A549 (cell line): Measurements from ENCODE around the gene RASL11B.

Experiments used
- CHD2 ChIP-seq: fragments of 150-350 bp; IDR thresholded peaks from 2 replicates; pipeline ENCODE4 v1.6.1; 2014; ENCODE audit warnings: low read length; ENCODE audit not compliant: partially characterized antibody
- CTCF ChIP-seq: fragments of >200 bp; sonication (Bioruptor Twin); formaldehyde crosslinking; IDR thresholded peaks from 3 replicates; pipeline ENCODE4 v1.5.1; 2016
- E2F6 ChIP-seq: IDR thresholded peaks from 2 replicates; pipeline ENCODE4 v1.6.1; 2012; ENCODE audit warnings: low read depth, borderline replicate concordance
- EP300 ChIP-seq, 2 experiments: fragments of >200 bp; sonication (Bioruptor Twin); formaldehyde crosslinking; IDR thresholded peaks; 2 replicates in 1 of 2; 3 replicates in 1 of 2; pipeline ENCODE4 v1.6.1; 2016 to 2017
- HMGXB4 ChIP-seq: fragments of 250-450 bp; sonication (Bioruptor Pico); IDR thresholded peaks from 2 replicates; pipeline ENCODE4 v1.5.0; 2021; ENCODE audit warnings: mild to moderate bottlenecking, moderate library complexity, borderline replicate concordance
- JUNB ChIP-seq: fragments of >200 bp; sonication (Bioruptor Twin); formaldehyde crosslinking; IDR thresholded peaks from 2 replicates; pipeline ENCODE4 v1.6.1; 2016
- KDM5A ChIP-seq: fragments of 200-600 bp; sonication (generic); IDR thresholded peaks from 2 replicates; pipeline ENCODE4 v1.6.1; 2016; ENCODE audit warnings: antibody characterized with exemption, mild to moderate bottlenecking
- POLR2A ChIP-seq: IDR thresholded peaks from 2 replicates; pipeline ENCODE4 v1.6.1; 2012; ENCODE audit warnings: mild to moderate bottlenecking, low read length
- POLR2AphosphoS2 ChIP-seq: conservative IDR thresholded peaks from 2 replicates; pipeline ENCODE4 v1.6.1; 2012; ENCODE audit warnings: low read length, improper control_type of control experiment, inconsistent platforms
- RAD21 ChIP-seq, 2 experiments: fragments of >200 bp in 1 of 2; sonication (Bioruptor Twin) in 1 of 2; formaldehyde crosslinking in 1 of 2; IDR thresholded peaks in 1 of 2; conservative IDR thresholded peaks in 1 of 2; 2 replicates in 1 of 2; 3 replicates in 1 of 2; pipeline ENCODE4 v1.6.1; 2012 to 2018; ENCODE audit warnings: inconsistent platforms in 1 of 2
- REST ChIP-seq: fragments of 200-600 bp; sonication (generic); IDR thresholded peaks from 2 replicates; pipeline ENCODE4 v1.6.1; 2016; ENCODE audit warnings: antibody characterized with exemption, mild to moderate bottlenecking, moderate library complexity
- SREBF2 ChIP-seq: fragments of 450-650 bp; IDR thresholded peaks from 2 replicates; pipeline ENCODE4 v1.6.1; 2014; ENCODE audit warnings: mild to moderate bottlenecking, moderate library complexity
- USF2 ChIP-seq: fragments of 450-650 bp; IDR thresholded peaks from 2 replicates; pipeline ENCODE4 v1.6.1; 2014; ENCODE audit warnings: antibody characterized with exemption

- TF ChIP-seq REST (no peak), POLR2AphosphoS2 (no peak), E2F6 (no peak), CTCF (no peak), JUNB (no peak), SREBF2 (no peak), RAD21 (conservative IDR thresholded peaks at IDR 0.05 in 1 of 2, IDR thresholded peaks at IDR 0.05 in 1 of 2) (no peak), USF2 (no peak), KDM5A (no peak), CHD2 (no peak), HMGXB4 (CRISPR knock-in tag) (no peak), EP300 (IDR thresholded peaks at IDR 0.05) (no peak), POLR2A (no peak)
Measured at GRCh38 chr4:52915191-52915590, 53.1 kb downstream of the RASL11B start.
